ENCODE results near the gene ATP1A2.

Gene ATP1A2

GRCh38 chr1:160118928-160119327 is 3.4 kb downstream of the ATP1A2 start:
- H3K27me3 ChIP-seq (ENCODE audit: insufficient read depth, low read length), result peaks cover 11% of the 10 kb centered on the region; the same call in 1 of the 2 replicates
- no peaks in the 10 kb centered on the region for H3F3A ChIP-seq (ENCODE audit: insufficient read depth, low read length)
- no peaks in the 10 kb centered on the region for H4K20me1 ChIP-seq (ENCODE audit: insufficient read depth, low read length)
- H2AFZ ChIP-seq (ENCODE audit: low read length), result no peak overlapping the region
- H3K9me3 ChIP-seq (ENCODE audit: low read length), result no peaks in the 10 kb centered on the region
- H3K9ac ChIP-seq (ENCODE audit: low read length), result no peak overlapping the region
- no peak overlapping the region for H3K27ac ChIP-seq (ENCODE audit: low read depth, low read length, poor library complexity, severe bottlenecking)
- no peaks in the 10 kb centered on the region for H3K79me2 ChIP-seq (ENCODE audit: insufficient read depth, low read length)
- TF ChIP-seq EZH2 (IDR thresholded peaks at IDR 0.05; ENCODE audit: borderline replicate concordance, low read length) (no peak), CTCF (IDR thresholded peaks at IDR 0.05; ENCODE audit: low read length) (no peak)
- H3K4me2 ChIP-seq (ENCODE audit: low read length), result no peak overlapping the region
- no peaks in the 10 kb centered on the region for H3K4me1 ChIP-seq (ENCODE audit: insufficient read depth, low read length, severe bottlenecking)
- no peak overlapping the region for H3K4me3 ChIP-seq (ENCODE audit: low read depth, low read length, poor library complexity, severe bottlenecking)
- no peaks in the 10 kb centered on the region for H3K9me2 ChIP-seq (ENCODE audit: low read depth, low read length)
- no peaks in the 10 kb centered on the region for H3K36me3 ChIP-seq (ENCODE audit: insufficient read depth, low read length)

- TF ChIP-seq CTCF (IDR thresholded peaks at IDR 0.05; ENCODE audit: low read length) (no peak), EZH2 (IDR thresholded peaks at IDR 0.05; ENCODE audit: borderline replicate concordance, low read length) (no peak)
- Histone ChIP-seq H3K4me2 (ENCODE audit: low read length) (no peak overlapping the region), H3K27ac (ENCODE audit: low read depth, low read length, poor library complexity, severe bottlenecking) (no peak overlapping the region), H3K9ac (ENCODE audit: low read length) (no peak overlapping the region), H2AFZ (ENCODE audit: low read length) (no peak overlapping the region), H3K4me3 (ENCODE audit: low read depth, low read length, poor library complexity, severe bottlenecking) (no peak overlapping the region), H3K9me3 (ENCODE audit: low read length) (no peaks in the 10 kb centered on the region), H3K79me2 (ENCODE audit: insufficient read depth, low read length) (no peaks in the 10 kb centered on the region), H3K9me2 (ENCODE audit: low read depth, low read length) (no peaks in the 10 kb centered on the region), H4K20me1 (ENCODE audit: insufficient read depth, low read length) (no peaks in the 10 kb centered on the region), H3K27me3 (ENCODE audit: insufficient read depth, low read length) (no peaks in the 10 kb centered on the region), H3F3A (ENCODE audit: insufficient read depth, low read length) (no peaks in the 10 kb centered on the region), H3K36me3 (ENCODE audit: insufficient read depth, low read length) (no peaks in the 10 kb centered on the region), H3K4me1 (ENCODE audit: insufficient read depth, low read length, severe bottlenecking) (no peaks in the 10 kb centered on the region)
These were observed 5.2 kb downstream of the ATP1A2 start for GRCh38 chr1:160120797-160121196.

DNA sequence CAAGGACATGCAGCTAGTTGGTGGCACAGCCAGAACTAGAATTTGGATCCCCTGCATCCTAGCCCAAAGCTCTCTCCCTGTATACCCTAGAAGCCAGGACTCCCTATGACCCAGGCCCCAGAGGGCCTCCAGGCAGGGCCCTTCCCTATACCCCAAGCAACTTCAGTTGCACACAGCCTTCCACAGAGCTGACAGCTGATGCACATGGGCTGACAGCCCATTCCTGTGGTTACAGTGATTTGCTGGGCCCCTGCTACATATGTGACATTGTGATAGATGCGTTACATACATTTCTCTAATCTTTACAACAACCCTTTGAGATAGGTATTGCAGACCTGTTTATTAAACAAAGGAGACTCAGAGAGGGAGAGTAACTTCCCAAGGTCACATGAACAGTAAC is 5.8 kb downstream of the ATP1A2 start:
- Histone ChIP-seq H2AFZ (ENCODE audit: low read length) (no peak overlapping the region), H3K79me2 (ENCODE audit: insufficient read depth, low read length) (no peaks in the 10 kb centered on the region), H3K36me3 (ENCODE audit: insufficient read depth, low read length) (no peaks in the 10 kb centered on the region), H3K4me2 (ENCODE audit: low read length) (no peak overlapping the region), H3K4me3 (ENCODE audit: low read depth, low read length, poor library complexity, severe bottlenecking) (no peak overlapping the region), H3K9ac (ENCODE audit: low read length) (no peak overlapping the region), H3K9me2 (ENCODE audit: low read depth, low read length) (no peaks in the 10 kb centered on the region), H4K20me1 (ENCODE audit: insufficient read depth, low read length) (no peaks in the 10 kb centered on the region), H3K27me3 (ENCODE audit: insufficient read depth, low read length) (no peaks in the 10 kb centered on the region), H3F3A (ENCODE audit: insufficient read depth, low read length) (no peaks in the 10 kb centered on the region), H3K27ac (ENCODE audit: low read depth, low read length, poor library complexity, severe bottlenecking) (no peak overlapping the region), H3K9me3 (ENCODE audit: low read length) (no peaks in the 10 kb centered on the region), H3K4me1 (ENCODE audit: insufficient read depth, low read length, severe bottlenecking) (no peaks in the 10 kb centered on the region)
- no peak for TF ChIP-seq EZH2 (IDR thresholded peaks at IDR 0.05; ENCODE audit: borderline replicate concordance, low read length)
- no peak for TF ChIP-seq CTCF (IDR thresholded peaks at IDR 0.05; ENCODE audit: low read length)
